ENCODE results near the gene MAN1A1.

GRCh38 chr6:119355890-119356289, 6.3 kb upstream of the MAN1A1 start:
- TF ChIP-seq CTCF (IDR thresholded peaks at IDR 0.05) = no peak
- TF ChIP-seq POLR2A (IDR thresholded peaks at IDR 0.05) = no peak
- TF ChIP-seq EP300 (IDR thresholded peaks at IDR 0.05) = no peak
- no peak for TF ChIP-seq POLR2AphosphoS5 (IDR thresholded peaks at IDR 0.05)

Measured in sigmoid colon (tissue), 4 donors.